Panc1 (cell line): ENCODE measurements around the gene CDC7. TPM values are rescaled to one million over a fixed set of nuclear protein-coding genes. Genes with fewer than 3 reads are reported as not detected.

Experiments
- ATAC-seq: fragments of 200-7000 bp; cut with Tn5 transposase; 2 replicates; pipeline ENCODE4 v1.9.1; 2020; ENCODE audit warnings: mild to moderate bottlenecking, moderate library complexity
- BruUV-seq: library from RNA; stranded (reverse); fragments of 400-500 nt; replicated peaks from 2 replicates; lab custom pipeline; 2021; lab: Mats Ljungman, UMichigan
- CTCF ChIA-PET: fragments of 300-600 bp; sonication (Branson Sonifier 250); formaldehyde crosslinking; loops from one replicate; lab custom pipeline; 2022; ENCODE audit warnings: antibody characterized with exemption; lab: Charles Lee
- POLR2A ChIA-PET: fragments of 300-600 bp; sonication (Branson Sonifier 250); formaldehyde crosslinking; loops from one replicate; lab custom pipeline; 2022; ENCODE audit warnings: antibody characterized with exemption; lab: Charles Lee
- DNase-seq: peaks from one replicate; pipeline ENCODE4 v3.0.0-alpha.2; 2010; ENCODE audit warnings: low read depth, low spot score
- H3K27ac ChIP-seq: 2 replicates; pipeline ENCODE4 v1.5.1; 2011; ENCODE audit warnings: mild to moderate bottlenecking, low read length, inconsistent platforms
- H3K27me3 ChIP-seq: fragments of 200-500 bp; sonication (Bioruptor generic); 2 replicates; pipeline ENCODE4 v1.6.0; 2014; ENCODE audit warnings: low read length, inconsistent platforms; ENCODE audit not compliant: control insufficient read depth, insufficient read depth
- H3K36me3 ChIP-seq: fragments of 200-500 bp; sonication (Bioruptor generic); 2 replicates; pipeline ENCODE4 v1.5.1; 2014; ENCODE audit warnings: inconsistent platforms, mild to moderate bottlenecking, low read length, moderate library complexity; ENCODE audit not compliant: control insufficient read depth, insufficient read depth
- H3K4me1 ChIP-seq: 2 replicates; pipeline ENCODE4 v1.5.1; 2011; ENCODE audit warnings: inconsistent platforms, mild to moderate bottlenecking, low read length, moderate library complexity; ENCODE audit not compliant: control insufficient read depth, insufficient read depth
- H3K4me3 ChIP-seq, 2 experiments: 2 replicates each; pipeline ENCODE4 v1.5.1; 2011 to 2012; ENCODE audit warnings: low read depth in 2 of 2, low read length in 2 of 2, mild to moderate bottlenecking in 2 of 2, inconsistent platforms in 1 of 2, moderate library complexity in 1 of 2
- H3K9me3 ChIP-seq: fragments of 200-500 bp; sonication (Bioruptor generic); 2 replicates; pipeline ENCODE4 v1.5.1; 2014; ENCODE audit warnings: low read depth, mild to moderate bottlenecking, inconsistent platforms, low read length, moderate library complexity; ENCODE audit not compliant: control insufficient read depth, insufficient read depth
- CTCF ChIP-seq: fragments of 450-650 bp; IDR thresholded peaks from 2 replicates; pipeline ENCODE4 v1.5.1; 2017; ENCODE audit warnings: mild to moderate bottlenecking
- POLR2AphosphoS5 ChIP-seq: IDR thresholded peaks from 2 replicates; pipeline ENCODE4 v1.6.1; 2012; ENCODE audit warnings: mild to moderate bottlenecking, low read depth, low read length, moderate library complexity
- REST ChIP-seq, 2 experiments: IDR thresholded peaks; 2 replicates each; pipeline ENCODE4 v1.6.1; 2011 to 2012; ENCODE audit warnings: low read depth in 2 of 2, control low read depth in 1 of 2, low read length in 1 of 2, mild to moderate bottlenecking in 1 of 2, moderate library complexity in 1 of 2; ENCODE audit not compliant: insufficient read depth in 1 of 2
- SIN3A ChIP-seq: IDR thresholded peaks from 2 replicates; pipeline ENCODE4 v1.6.1; 2012; ENCODE audit warnings: low read depth, mild to moderate bottlenecking, low read length, moderate library complexity, borderline replicate concordance; ENCODE audit not compliant: insufficient read depth
- TCF7L2 ChIP-seq: IDR thresholded peaks from 2 replicates; pipeline ENCODE4 v1.6.1; 2011; ENCODE audit warnings: mild to moderate bottlenecking, low read depth, low read length, inconsistent platforms
- in situ Hi-C: cut with HindIII; loops from 2 replicates; pipeline ENCODE4 v1.10.0; 2016; ENCODE audit warnings: low sequenced_read_pairs, low pct_unique_long_range_greater_than_20kb
- intact Hi-C: fragments of 100-400 bp; cut with micrococcal nuclease; formaldehyde crosslinking; loops from one replicate; pipeline ENCODE4 v1.10.0; 2022; ENCODE audit not compliant: unreplicated experiment
- total RNA-seq: library from RNA; stranded (reverse); gene quantifications from one replicate; pipeline ENCODE4 v1.2.1, GENCODE V29; 2021; ENCODE audit not compliant: unreplicated experiment

CDC7 gene
- total RNA-seq, 1 experiment from 2014 or later, result 30.1 TPM

GRCh38 chr1:91507328-91507727, 6.7 kb downstream of the CDC7 start:
- ATAC-seq (no peak), DNase-seq (no peak)
- TF ChIP-seq SIN3A (no peak), TCF7L2 (no peak)
- H3K4me1 ChIP-seq, result peaks cover 11% of the 10 kb centered on the region
- ChIA-PET POLR2A (no interaction called here), CTCF (no interaction called here)
- no peaks in the 10 kb centered on the region for H3K9me3 ChIP-seq
- intact Hi-C loops, result no loop called here
- in situ Hi-C loops, result no loop called here
- no peak overlapping the region for H3K27ac ChIP-seq
- H3K27me3 ChIP-seq, result no peaks in the 10 kb centered on the region
- no peak overlapping the region for H3K4me3 ChIP-seq
- peaks cover 24% of the 10 kb centered on the region for H3K36me3 ChIP-seq
- BruUV-seq, result no TSS peak

- no peaks in the 10 kb centered on the region for H3K9me3 ChIP-seq
- ChIA-PET CTCF (interaction anchor here (0.6 to 0.7 kb wide), 3 partner anchors 17 to 276 kb away, joined by 3 to 4 read pairs (median 3); no protein-coding TSS in a partner anchor), POLR2A (no interaction called here)
- in situ Hi-C loops (no loop called here), intact Hi-C loops (loop anchor here (2.0 to 10.0 kb wide), 2 partner anchors 64 to 416 kb away; no protein-coding TSS in a partner anchor)
- H3K27me3 ChIP-seq, result no peaks in the 10 kb centered on the region
- peaks cover 57% of the 10 kb centered on the region for H3K36me3 ChIP-seq
- no peak overlapping the region for H3K4me3 ChIP-seq
- no peak for ATAC-seq
- no peak overlapping the region; the same call in 1 of the 2 replicates for H3K27ac ChIP-seq
- BruUV-seq, result no TSS peak
- no peak for DNase-seq
- no peaks in the 10 kb centered on the region for H3K4me1 ChIP-seq
- TF ChIP-seq TCF7L2, result no peak
- no peak for TF ChIP-seq CTCF
- no peak for TF ChIP-seq REST (IDR thresholded peaks at IDR 0.05; ENCODE audit: insufficient read depth in 1 of 2, low read depth in 2 of 2, low read length in 1 of 2)
- no peak for TF ChIP-seq SIN3A
- TF ChIP-seq POLR2AphosphoS5, result no peak
Measured at GRCh38 chr1:91510754-91511153, 10.1 kb downstream of the CDC7 start.

- peaks cover 63% of the 10 kb centered on the region for H3K36me3 ChIP-seq
- no peaks in the 10 kb centered on the region for H3K4me1 ChIP-seq
- 0 out of 2 replicates have a peak, but pooled peaks have one; percentile 77 for ATAC-seq
- ChIA-PET CTCF (interaction anchor here (0.6 kb wide), 6 partner anchors 47 to 942 kb away, joined by 3 to 14 read pairs (median 4); no protein-coding TSS in a partner anchor), POLR2A (no interaction called here)
- intact Hi-C loops (loop anchor here (2.0 to 10.0 kb wide), 2 partner anchors 63 to 415 kb away; no protein-coding TSS in a partner anchor), in situ Hi-C loops (no loop called here)
- DNase-seq, result no peak
- H3K4me3 ChIP-seq, result no peak overlapping the region
- H3K27ac ChIP-seq, result no peak overlapping the region
- no peaks in the 10 kb centered on the region for H3K9me3 ChIP-seq
- TF ChIP-seq REST (IDR thresholded peaks at IDR 0.05; ENCODE audit: insufficient read depth in 1 of 2, low read depth in 2 of 2, low read length in 1 of 2) (no peak), CTCF (peak; percentile 73; the same call in 1 of the 2 replicates)
- BruUV-seq, result no TSS peak
- H3K27me3 ChIP-seq, result no peaks in the 10 kb centered on the region
Measured at GRCh38 chr1:91511386-91511785, 10.7 kb downstream of the CDC7 start.
